ENCODE measurements around the gene PPIL6. TPM values are rescaled to one million over a fixed set of nuclear protein-coding genes. Genes with fewer than 3 reads are reported as not detected.

The PPIL6 gene
- total and polyA plus RNA-seq, 4 donors: 0.17 to 0.51 (median 0.30) TPM

DNA sequence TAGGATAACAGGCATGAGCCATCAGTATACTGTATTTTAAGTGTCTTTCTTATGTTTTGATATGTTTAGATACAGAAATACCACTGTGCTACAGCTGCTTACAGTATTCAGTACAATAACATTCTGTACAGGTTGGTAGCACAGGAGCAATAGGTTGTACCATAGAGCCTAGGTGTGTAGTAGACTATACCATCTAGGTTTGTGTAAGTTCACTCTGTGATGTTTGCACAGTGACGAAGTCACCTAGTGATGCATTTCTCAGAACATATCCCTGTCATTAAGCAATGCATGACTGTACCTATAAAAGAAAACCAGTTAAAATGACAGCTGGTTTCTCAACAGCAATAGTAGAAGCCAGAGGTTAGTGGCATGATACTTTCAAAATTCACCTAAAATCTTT lies 45.6 kb upstream of the PPIL6 start:
- Histone ChIP-seq H3K27ac (ENCODE audit: low read depth in 1 of 2, low read length in 2 of 2) (no peak overlapping the region), H3K9ac (ENCODE audit: low read depth in 1 of 2, low read length in 2 of 2) (no peak overlapping the region), H3K27me3 (ENCODE audit: control insufficient read depth in 4 of 4, insufficient read depth in 4 of 4, low read length in 3 of 4) (no peaks in the 10 kb centered on the region), H3K4me3 (ENCODE audit: low read depth in 1 of 3, low read length in 3 of 3) (no peak overlapping the region), H3K4me1 (ENCODE audit: control insufficient read depth in 4 of 4, insufficient read depth in 4 of 4, low read length in 3 of 4) (peaks cover 0 to 10% (median 1%) of the 10 kb centered on the region in 4 donors), H3K36me3 (ENCODE audit: control insufficient read depth in 4 of 4, insufficient read depth in 3 of 4, low read depth in 1 of 4, low read length in 3 of 4) (peaks cover 0 to 4% (median 0%) of the 10 kb centered on the region in 4 donors), H3K9me3 (ENCODE audit: control insufficient read depth in 4 of 4, low read length in 3 of 4) (no peaks in the 10 kb centered on the region)
- TF ChIP-seq YY1 (IDR thresholded peaks at IDR 0.05) (no peak), FOXA1 (IDR thresholded peaks at IDR 0.05) (no peak), FOXA2 (IDR thresholded peaks at IDR 0.05) (no peak), HNF4A (conservative IDR thresholded peaks at IDR 0.05) (no peak), JUND (IDR thresholded peaks at IDR 0.05) (no peak)
- TF ChIP-seq, protein P1, sequence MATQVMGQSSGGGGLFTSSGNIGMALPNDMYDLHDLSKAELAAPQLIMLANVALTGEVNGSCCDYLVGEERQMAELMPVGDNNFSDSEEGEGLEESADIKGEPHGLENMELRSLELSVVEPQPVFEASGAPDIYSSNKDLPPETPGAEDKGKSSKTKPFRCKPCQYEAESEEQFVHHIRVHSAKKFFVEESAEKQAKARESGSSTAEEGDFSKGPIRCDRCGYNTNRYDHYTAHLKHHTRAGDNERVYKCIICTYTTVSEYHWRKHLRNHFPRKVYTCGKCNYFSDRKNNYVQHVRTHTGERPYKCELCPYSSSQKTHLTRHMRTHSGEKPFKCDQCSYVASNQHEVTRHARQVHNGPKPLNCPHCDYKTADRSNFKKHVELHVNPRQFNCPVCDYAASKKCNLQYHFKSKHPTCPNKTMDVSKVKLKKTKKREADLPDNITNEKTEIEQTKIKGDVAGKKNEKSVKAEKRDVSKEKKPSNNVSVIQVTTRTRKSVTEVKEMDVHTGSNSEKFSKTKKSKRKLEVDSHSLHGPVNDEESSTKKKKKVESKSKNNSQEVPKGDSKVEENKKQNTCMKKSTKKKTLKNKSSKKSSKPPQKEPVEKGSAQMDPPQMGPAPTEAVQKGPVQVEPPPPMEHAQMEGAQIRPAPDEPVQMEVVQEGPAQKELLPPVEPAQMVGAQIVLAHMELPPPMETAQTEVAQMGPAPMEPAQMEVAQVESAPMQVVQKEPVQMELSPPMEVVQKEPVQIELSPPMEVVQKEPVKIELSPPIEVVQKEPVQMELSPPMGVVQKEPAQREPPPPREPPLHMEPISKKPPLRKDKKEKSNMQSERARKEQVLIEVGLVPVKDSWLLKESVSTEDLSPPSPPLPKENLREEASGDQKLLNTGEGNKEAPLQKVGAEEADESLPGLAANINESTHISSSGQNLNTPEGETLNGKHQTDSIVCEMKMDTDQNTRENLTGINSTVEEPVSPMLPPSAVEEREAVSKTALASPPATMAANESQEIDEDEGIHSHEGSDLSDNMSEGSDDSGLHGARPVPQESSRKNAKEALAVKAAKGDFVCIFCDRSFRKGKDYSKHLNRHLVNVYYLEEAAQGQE (IDR thresholded peaks at IDR 0.05): no peak
- TF ChIP-seq, protein P2, sequence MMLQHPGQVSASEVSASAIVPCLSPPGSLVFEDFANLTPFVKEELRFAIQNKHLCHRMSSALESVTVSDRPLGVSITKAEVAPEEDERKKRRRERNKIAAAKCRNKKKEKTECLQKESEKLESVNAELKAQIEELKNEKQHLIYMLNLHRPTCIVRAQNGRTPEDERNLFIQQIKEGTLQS (IDR thresholded peaks at IDR 0.05): no peak
- TF ChIP-seq, protein P3, sequence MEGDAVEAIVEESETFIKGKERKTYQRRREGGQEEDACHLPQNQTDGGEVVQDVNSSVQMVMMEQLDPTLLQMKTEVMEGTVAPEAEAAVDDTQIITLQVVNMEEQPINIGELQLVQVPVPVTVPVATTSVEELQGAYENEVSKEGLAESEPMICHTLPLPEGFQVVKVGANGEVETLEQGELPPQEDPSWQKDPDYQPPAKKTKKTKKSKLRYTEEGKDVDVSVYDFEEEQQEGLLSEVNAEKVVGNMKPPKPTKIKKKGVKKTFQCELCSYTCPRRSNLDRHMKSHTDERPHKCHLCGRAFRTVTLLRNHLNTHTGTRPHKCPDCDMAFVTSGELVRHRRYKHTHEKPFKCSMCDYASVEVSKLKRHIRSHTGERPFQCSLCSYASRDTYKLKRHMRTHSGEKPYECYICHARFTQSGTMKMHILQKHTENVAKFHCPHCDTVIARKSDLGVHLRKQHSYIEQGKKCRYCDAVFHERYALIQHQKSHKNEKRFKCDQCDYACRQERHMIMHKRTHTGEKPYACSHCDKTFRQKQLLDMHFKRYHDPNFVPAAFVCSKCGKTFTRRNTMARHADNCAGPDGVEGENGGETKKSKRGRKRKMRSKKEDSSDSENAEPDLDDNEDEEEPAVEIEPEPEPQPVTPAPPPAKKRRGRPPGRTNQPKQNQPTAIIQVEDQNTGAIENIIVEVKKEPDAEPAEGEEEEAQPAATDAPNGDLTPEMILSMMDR (IDR thresholded peaks at IDR 0.05; ENCODE audit: low read depth, low read length, missing input control): no peak
- no peak for DNase-seq (ENCODE audit: low spot score)
- WGBS: 71% methylated on average over 1 of the region's 1 CpG

DNA sequence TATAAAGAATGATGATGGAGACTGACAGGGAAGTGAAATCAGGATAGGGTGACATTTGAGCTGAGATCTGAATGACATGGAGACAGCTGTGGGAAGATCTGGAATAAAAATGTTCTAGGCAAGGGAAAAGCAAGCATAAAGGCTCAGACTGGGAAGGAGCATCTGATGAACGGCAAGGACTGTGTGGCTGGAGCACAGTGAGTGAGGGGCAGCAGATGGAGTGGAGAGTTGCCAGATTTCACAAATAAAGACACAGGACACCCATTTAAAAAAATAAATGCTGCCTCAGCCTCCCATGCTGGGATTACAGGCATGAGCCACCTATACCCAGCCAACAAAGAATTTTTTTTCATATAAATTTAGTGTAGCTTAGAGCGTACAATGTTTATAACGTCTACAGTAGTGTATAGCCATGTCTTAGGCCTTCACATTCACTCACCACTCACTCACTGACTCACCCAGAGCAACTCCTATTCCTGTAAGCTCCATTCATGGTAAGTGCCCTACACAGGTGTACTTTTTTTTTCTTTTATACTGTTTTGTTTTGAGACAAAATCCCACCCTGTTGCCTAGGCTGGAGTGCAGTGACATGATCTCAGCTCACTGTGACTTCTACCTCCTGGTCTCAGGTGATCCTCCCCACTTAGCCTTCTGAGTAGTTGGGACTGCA lies 45.0 kb upstream of the PPIL6 start:
- DNase-seq (ENCODE audit: low spot score): no peak
- Histone ChIP-seq H3K4me3 (ENCODE audit: low read depth in 1 of 3, low read length in 3 of 3) (no peak overlapping the region), H3K27me3 (ENCODE audit: control insufficient read depth in 4 of 4, insufficient read depth in 4 of 4, low read length in 3 of 4) (no peaks in the 10 kb centered on the region), H3K27ac (ENCODE audit: low read depth in 1 of 2, low read length in 2 of 2) (no peak overlapping the region), H3K36me3 (ENCODE audit: control insufficient read depth in 4 of 4, insufficient read depth in 3 of 4, low read depth in 1 of 4, low read length in 3 of 4) (peaks cover 0 to 8% (median 0%) of the 10 kb centered on the region in 4 donors), H3K9ac (ENCODE audit: low read depth in 1 of 2, low read length in 2 of 2) (no peak overlapping the region), H3K9me3 (ENCODE audit: control insufficient read depth in 4 of 4, low read length in 3 of 4) (no peaks in the 10 kb centered on the region), H3K4me1 (ENCODE audit: control insufficient read depth in 4 of 4, insufficient read depth in 4 of 4, low read length in 3 of 4) (peaks cover 0 to 14% (median under 1%) of the 10 kb centered on the region in 4 donors)
- 82% methylated on average over 3 of the region's 3 CpGs for WGBS
- TF ChIP-seq, protein P4, sequence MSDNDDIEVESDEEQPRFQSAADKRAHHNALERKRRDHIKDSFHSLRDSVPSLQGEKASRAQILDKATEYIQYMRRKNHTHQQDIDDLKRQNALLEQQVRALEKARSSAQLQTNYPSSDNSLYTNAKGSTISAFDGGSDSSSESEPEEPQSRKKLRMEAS (IDR thresholded peaks at IDR 0.05): no peak
- TF ChIP-seq YY1 (IDR thresholded peaks at IDR 0.05) (no peak), NR2F2 (IDR thresholded peaks at IDR 0.05) (no peak), FOXA1 (IDR thresholded peaks at IDR 0.05) (no peak), HNF4A (conservative IDR thresholded peaks at IDR 0.05) (no peak), TAF1 (conservative IDR thresholded peaks at IDR 0.05) (no peak), EGR1 (IDR thresholded peaks at IDR 0.05; ENCODE audit: low read depth in 2 of 2) (no peak), RXRA (IDR thresholded peaks at IDR 0.05) (no peak), RAD21 (IDR thresholded peaks at IDR 0.05) (no peak), FOXA2 (IDR thresholded peaks at IDR 0.05) (no peak), GABPA (IDR thresholded peaks at IDR 0.05 in 1 of 2, conservative IDR thresholded peaks at IDR 0.05 in 1 of 2) (no peak)
- TF ChIP-seq, protein P5, sequence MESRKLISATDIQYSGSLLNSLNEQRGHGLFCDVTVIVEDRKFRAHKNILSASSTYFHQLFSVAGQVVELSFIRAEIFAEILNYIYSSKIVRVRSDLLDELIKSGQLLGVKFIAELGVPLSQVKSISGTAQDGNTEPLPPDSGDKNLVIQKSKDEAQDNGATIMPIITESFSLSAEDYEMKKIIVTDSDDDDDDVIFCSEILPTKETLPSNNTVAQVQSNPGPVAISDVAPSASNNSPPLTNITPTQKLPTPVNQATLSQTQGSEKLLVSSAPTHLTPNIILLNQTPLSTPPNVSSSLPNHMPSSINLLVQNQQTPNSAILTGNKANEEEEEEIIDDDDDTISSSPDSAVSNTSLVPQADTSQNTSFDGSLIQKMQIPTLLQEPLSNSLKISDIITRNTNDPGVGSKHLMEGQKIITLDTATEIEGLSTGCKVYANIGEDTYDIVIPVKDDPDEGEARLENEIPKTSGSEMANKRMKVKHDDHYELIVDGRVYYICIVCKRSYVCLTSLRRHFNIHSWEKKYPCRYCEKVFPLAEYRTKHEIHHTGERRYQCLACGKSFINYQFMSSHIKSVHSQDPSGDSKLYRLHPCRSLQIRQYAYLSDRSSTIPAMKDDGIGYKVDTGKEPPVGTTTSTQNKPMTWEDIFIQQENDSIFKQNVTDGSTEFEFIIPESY (IDR thresholded peaks at IDR 0.05): no peak
- TF ChIP-seq, protein P2 (IDR thresholded peaks at IDR 0.05): no peak
- TF ChIP-seq, protein P3 (IDR thresholded peaks at IDR 0.05; ENCODE audit: low read depth, low read length, missing input control): no peak
- TF ChIP-seq, protein P1 (IDR thresholded peaks at IDR 0.05): no peak
